Mucosa of rectum (tissue), 2 donors: ENCODE data around the gene IGFBPL1.

ENCODE experiments used
- H3K27ac ChIP-seq, 2 donors: one replicate each; pipeline ENCODE4 v1.7.0; 2013; ENCODE audit warnings: inconsistent platforms in 2 of 2, low read depth in 2 of 2, low read length in 2 of 2
- H3K27me3 ChIP-seq, 2 donors: one replicate each; pipeline ENCODE4 v1.7.0; 2013; ENCODE audit warnings: low read length in 2 of 2; ENCODE audit not compliant: control insufficient read depth in 2 of 2, insufficient read depth in 2 of 2
- H3K36me3 ChIP-seq, 2 donors: one replicate each; pipeline ENCODE4 v1.7.0; 2013; ENCODE audit warnings: low read length in 2 of 2; ENCODE audit not compliant: control insufficient read depth in 2 of 2, insufficient read depth in 2 of 2
- H3K4me1 ChIP-seq, 2 donors: one replicate each; pipeline ENCODE4 v1.7.0; 2013; ENCODE audit warnings: low read length in 2 of 2, mild to moderate bottlenecking in 1 of 2; ENCODE audit not compliant: control insufficient read depth in 2 of 2, insufficient read depth in 2 of 2
- H3K4me3 ChIP-seq, 2 donors: one replicate each; pipeline ENCODE4 v1.7.0; 2013; ENCODE audit warnings: low read length in 2 of 2
- H3K9ac ChIP-seq, 2 donors: one replicate each; pipeline ENCODE4 v1.7.0; 2013; ENCODE audit warnings: low read length in 2 of 2, low read depth in 1 of 2, mild to moderate bottlenecking in 1 of 2
- H3K9me3 ChIP-seq, 2 donors: one replicate each; pipeline ENCODE4 v1.7.0; 2013; ENCODE audit warnings: low read length in 2 of 2; ENCODE audit not compliant: control insufficient read depth in 2 of 2
- donor health status: healthy.
- donor health status: Normal muscosa, but diverticular disease.

Gene IGFBPL1

DNA sequence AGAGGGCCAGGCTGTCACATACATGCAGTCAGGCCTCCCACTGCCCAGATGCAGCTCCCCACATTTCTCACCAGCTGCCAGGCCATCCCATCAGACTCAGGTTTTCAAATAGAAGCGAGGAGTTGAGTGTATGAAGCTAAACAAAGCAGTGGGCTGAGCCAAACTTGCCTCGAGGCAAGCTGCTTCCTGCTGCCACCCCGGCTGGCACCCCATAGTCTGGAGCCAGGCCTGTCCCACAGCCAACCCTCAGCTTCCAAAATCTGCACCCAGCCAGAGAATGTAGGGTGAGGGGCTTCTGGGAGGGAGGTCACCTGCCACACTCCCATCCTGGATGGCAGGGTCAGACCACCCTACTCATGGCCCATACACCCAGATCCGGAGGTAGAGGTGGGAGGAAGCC lies 54.1 kb downstream of the IGFBPL1 start:
- Histone ChIP-seq H3K4me3 (no peak overlapping the region), H3K36me3 (no peaks in the 10 kb centered on the region), H3K4me1 (no peaks in the 10 kb centered on the region), H3K9ac (no peak overlapping the region), H3K9me3 (no peaks in the 10 kb centered on the region), H3K27me3 (peaks cover 0 to 2% of the 10 kb centered on the region in 2 donors), H3K27ac (no peak overlapping the region)

GRCh38 chr9:38368731-38369130 lies 55.5 kb downstream of the IGFBPL1 start:
- Histone ChIP-seq H3K36me3 (no peaks in the 10 kb centered on the region), H3K9ac (no peak overlapping the region), H3K4me1 (no peaks in the 10 kb centered on the region), H3K27me3 (peaks cover 0 to 2% of the 10 kb centered on the region in 2 donors), H3K4me3 (no peak overlapping the region), H3K9me3 (no peaks in the 10 kb centered on the region), H3K27ac (no peak overlapping the region)

DNA sequence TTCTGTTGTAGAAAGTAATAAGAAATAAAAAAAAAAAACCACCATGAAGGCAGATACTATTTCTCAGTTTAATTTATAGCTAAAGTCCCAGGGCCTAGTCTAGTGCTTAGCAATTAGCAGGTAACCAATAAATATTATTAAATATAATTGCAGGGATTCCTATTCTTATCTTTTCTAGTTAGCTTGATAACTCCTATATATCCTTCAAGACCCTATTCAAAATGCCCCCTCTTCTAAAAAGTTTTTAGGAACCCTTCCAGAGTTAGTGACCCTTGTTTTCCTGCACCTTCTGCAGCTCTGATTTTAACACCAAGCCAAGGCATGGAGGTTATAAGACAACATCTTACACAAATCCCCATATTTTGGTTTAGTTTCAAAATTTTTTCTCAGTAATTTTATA lies 56.4 kb downstream of the IGFBPL1 start:
- Histone ChIP-seq H3K27me3 (peaks cover 0 to 1% of the 10 kb centered on the region in 2 donors), H3K4me3 (no peak overlapping the region), H3K27ac (no peak overlapping the region), H3K9me3 (no peaks in the 10 kb centered on the region), H3K36me3 (no peaks in the 10 kb centered on the region), H3K4me1 (no peaks in the 10 kb centered on the region), H3K9ac (no peak overlapping the region)

GRCh38 chr9:38363589-38363925 lies 60.7 kb downstream of the IGFBPL1 start:
- Histone ChIP-seq H3K27me3 (no peaks in the 10 kb centered on the region), H3K9me3 (no peaks in the 10 kb centered on the region), H3K27ac (no peak overlapping the region), H3K4me1 (no peaks in the 10 kb centered on the region), H3K36me3 (no peaks in the 10 kb centered on the region), H3K4me3 (peak overlapping the region in 1 of 2 donors; percentile 32), H3K9ac (no peak overlapping the region)

GRCh38 chr9:38362852-38363588 lies 61.2 kb downstream of the IGFBPL1 start:
- Histone ChIP-seq H3K27ac (no peak overlapping the region), H3K36me3 (no peaks in the 10 kb centered on the region), H3K4me3 (peak overlapping the region in 1 of 2 donors; percentile 32), H3K9ac (no peak overlapping the region), H3K9me3 (no peaks in the 10 kb centered on the region), H3K4me1 (no peaks in the 10 kb centered on the region), H3K27me3 (no peaks in the 10 kb centered on the region)

DNA sequence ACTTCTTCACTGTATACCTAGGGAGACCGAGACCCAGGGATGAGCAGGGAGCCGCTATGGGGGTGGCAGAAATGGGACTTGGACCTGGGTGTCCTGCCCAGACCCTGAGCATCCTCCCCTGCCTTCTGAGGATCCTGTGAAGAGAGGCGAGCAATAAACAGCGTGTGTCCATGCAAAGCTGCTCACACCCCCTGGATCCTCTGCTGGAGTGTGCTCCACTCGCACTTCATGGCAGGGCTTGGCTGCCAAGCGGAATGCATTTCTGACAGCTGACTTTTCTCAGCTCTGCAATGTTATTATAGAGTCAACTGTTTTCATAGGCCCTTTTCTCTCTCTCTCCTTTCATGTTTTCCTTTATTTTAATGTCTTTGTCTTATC lies 62.8 kb downstream of the IGFBPL1 start:
- Histone ChIP-seq H3K4me3 (no peak overlapping the region), H3K36me3 (no peaks in the 10 kb centered on the region), H3K9ac (no peak overlapping the region), H3K27ac (no peak overlapping the region), H3K4me1 (no peaks in the 10 kb centered on the region), H3K9me3 (no peaks in the 10 kb centered on the region), H3K27me3 (no peaks in the 10 kb centered on the region)

DNA sequence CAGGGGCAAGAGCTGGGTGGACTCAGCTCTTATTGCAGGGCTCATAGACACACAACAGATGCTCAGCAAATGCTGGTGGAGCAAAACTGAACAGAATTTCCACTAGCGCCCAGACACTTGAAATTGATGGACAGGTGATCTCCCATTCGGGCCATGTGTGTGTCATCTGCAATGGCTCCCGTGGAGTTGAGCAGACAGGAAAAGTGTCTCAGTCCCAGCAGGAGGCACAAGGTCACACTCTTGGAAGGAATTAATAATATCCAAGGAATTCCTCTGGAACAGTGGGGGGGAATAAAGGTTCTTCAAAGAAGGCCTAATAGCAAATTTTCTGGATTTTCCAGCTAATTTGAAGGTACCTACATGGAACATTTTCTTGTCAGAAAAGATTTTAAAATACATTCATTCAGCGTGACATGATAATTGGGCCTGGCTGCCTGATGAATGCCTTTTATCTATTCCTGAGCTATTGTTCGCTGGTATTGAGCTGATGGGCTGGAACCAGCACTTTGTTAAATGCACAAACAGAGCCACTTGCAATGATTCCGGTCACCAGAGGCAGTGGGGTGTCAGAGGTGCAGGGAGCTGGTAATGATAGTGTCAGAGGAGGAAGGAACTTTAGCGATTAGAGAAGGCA lies 63.3 kb downstream of the IGFBPL1 start:
- no peaks in the 10 kb centered on the region for H3K36me3 ChIP-seq
- no peaks in the 10 kb centered on the region for H3K9me3 ChIP-seq
- no peak overlapping the region for H3K9ac ChIP-seq
- no peak overlapping the region for H3K27ac ChIP-seq
- no peaks in the 10 kb centered on the region for H3K27me3 ChIP-seq
- H3K4me1 ChIP-seq: no peaks in the 10 kb centered on the region
- no peak overlapping the region for H3K4me3 ChIP-seq

DNA sequence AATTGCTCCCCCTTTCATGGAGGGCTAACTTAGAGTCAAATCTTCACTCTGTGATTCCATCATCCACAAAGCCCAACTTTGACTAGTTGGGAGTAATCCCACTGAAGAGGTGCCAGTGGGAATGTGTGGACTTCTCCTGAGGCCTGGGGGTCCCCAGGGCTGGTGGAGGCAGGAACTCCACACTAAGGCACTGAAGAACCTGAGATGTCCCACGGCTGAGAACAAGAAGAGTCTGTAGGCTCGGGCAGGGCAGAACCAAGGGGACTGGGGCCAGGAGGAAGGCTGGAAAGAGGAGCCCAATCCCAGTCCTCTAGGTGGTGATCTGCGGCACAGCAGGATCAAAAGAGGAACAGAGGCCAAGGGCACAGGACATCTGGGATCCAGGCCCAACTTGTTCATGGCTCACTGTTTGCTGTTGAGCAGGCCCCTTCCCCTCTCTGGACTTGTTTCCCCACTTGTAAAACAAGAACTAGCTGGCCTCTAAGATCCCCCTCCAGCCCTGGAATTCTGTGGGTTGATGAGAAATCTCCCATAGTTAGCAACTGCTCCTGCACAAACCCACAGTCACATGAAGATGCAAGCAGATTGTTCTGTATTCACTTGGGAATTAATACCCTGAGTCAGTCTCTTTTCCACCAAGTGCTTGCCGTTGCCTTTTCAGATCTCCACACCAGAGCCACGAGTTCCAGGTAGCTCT lies 64.4 kb downstream of the IGFBPL1 start:
- H3K36me3 ChIP-seq: no peaks in the 10 kb centered on the region
- H3K27me3 ChIP-seq: no peaks in the 10 kb centered on the region
- H3K9me3 ChIP-seq: no peaks in the 10 kb centered on the region
- no peak overlapping the region for H3K27ac ChIP-seq
- H3K4me3 ChIP-seq: no peak overlapping the region
- no peaks in the 10 kb centered on the region for H3K4me1 ChIP-seq
- no peak overlapping the region for H3K9ac ChIP-seq

DNA sequence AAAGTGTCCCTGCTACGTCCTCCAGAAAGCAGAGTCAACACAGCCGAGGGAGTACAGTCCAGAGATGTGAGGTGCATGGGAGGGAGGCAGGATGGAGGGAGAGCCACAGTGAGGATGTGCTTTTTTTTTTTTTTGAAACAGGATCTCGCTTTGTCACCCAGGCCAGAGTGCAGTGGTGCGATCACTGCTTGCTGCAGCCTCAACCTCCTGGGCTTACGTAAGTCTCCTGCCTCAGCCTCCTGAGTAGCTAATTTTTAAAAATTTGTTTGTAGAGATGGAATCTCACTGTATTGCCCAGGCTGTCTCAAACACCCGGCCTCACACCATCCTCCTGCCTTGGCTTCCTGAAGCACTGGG lies 65.0 kb downstream of the IGFBPL1 start:
- H3K27ac ChIP-seq: no peak overlapping the region
- H3K4me3 ChIP-seq: no peak overlapping the region
- H3K27me3 ChIP-seq: no peaks in the 10 kb centered on the region
- H3K9ac ChIP-seq: no peak overlapping the region
- H3K9me3 ChIP-seq: no peaks in the 10 kb centered on the region
- no peaks in the 10 kb centered on the region for H3K4me1 ChIP-seq
- no peaks in the 10 kb centered on the region for H3K36me3 ChIP-seq

- Histone ChIP-seq H3K4me3 (no peak overlapping the region), H3K27ac (no peak overlapping the region), H3K9ac (no peak overlapping the region), H3K4me1 (no peaks in the 10 kb centered on the region), H3K27me3 (no peaks in the 10 kb centered on the region), H3K36me3 (no peaks in the 10 kb centered on the region), H3K9me3 (no peaks in the 10 kb centered on the region)
These were observed 65.6 kb downstream of the IGFBPL1 start for GRCh38 chr9:38358390-38359296.
